NCI-H2227 (cell line): ENCODE data around the gene DARS1.
A peak's percentile ranks its signal among the peaks of the same experiment; 100 is the strongest.

Source experiments
- DNase-seq: peaks from one replicate; lab custom pipeline; 2025; ENCODE audit not compliant: unreplicated experiment; lab: John Stamatoyannopoulos, UW

DARS1 gene

GRCh38 chr2:136016427-136016826, 31.0 kb upstream of the DARS1 start:
- no peak for DNase-seq

- DNase-seq, result no peak
These were observed 30.3 kb upstream of the DARS1 start for GRCh38 chr2:136015699-136016098.

GRCh38 chr2:136014411-136014810, 29.0 kb upstream of the DARS1 start:
- no peak for DNase-seq

- DNase-seq, result no peak
These were observed 28.5 kb upstream of the DARS1 start for GRCh38 chr2:136013955-136014354.

GRCh38 chr2:136013136-136013685, 27.8 kb upstream of the DARS1 start:
- no peak for DNase-seq

GRCh38 chr2:136012315-136012714, 26.9 kb upstream of the DARS1 start:
- no peak for DNase-seq

- no peak for DNase-seq
These were observed 24.7 kb upstream of the DARS1 start for GRCh38 chr2:136010126-136010525.

- no peak for DNase-seq
These were observed 22.9 kb upstream of the DARS1 start for GRCh38 chr2:136008205-136008865.

- DNase-seq, result no peak
These were observed 21.2 kb upstream of the DARS1 start for GRCh38 chr2:136006658-136007057.

- no peak for DNase-seq
These were observed 20.2 kb upstream of the DARS1 start for GRCh38 chr2:136005462-136006196.

- no peak for DNase-seq
These were observed 19.5 kb upstream of the DARS1 start for GRCh38 chr2:136004965-136005364.

- no peak for DNase-seq
These were observed 15.7 kb upstream of the DARS1 start for GRCh38 chr2:136001131-136001530.

GRCh38 chr2:136000502-136000901, 15.1 kb upstream of the DARS1 start:
- no peak for DNase-seq

GRCh38 chr2:135999899-136000298, 14.5 kb upstream of the DARS1 start:
- DNase-seq, result no peak

- DNase-seq, result no peak
These were observed 13.5 kb upstream of the DARS1 start for GRCh38 chr2:135998879-135999278.

- DNase-seq, result peak; percentile 63
These were observed 12.0 kb upstream of the DARS1 start for GRCh38 chr2:135997380-135997779.

GRCh38 chr2:135996304-135996703, 10.9 kb upstream of the DARS1 start:
- no peak for DNase-seq

- DNase-seq, result no peak
These were observed 8.9 kb upstream of the DARS1 start for GRCh38 chr2:135994281-135994680.

- DNase-seq, result no peak
These were observed 8.0 kb upstream of the DARS1 start for GRCh38 chr2:135993421-135993820.

GRCh38 chr2:135991861-135992260, 6.4 kb upstream of the DARS1 start:
- no peak for DNase-seq

- DNase-seq, result no peak
These were observed 2.0 kb upstream of the DARS1 start for GRCh38 chr2:135987441-135987840.

GRCh38 chr2:135986507-135986906, 1.1 kb upstream of the DARS1 start:
- DNase-seq, result no peak
